ACHN (cell line): ENCODE measurements around the gene METTL23.
"Not testable (repeated sequence)": the region's sequence is repeated elsewhere in the genome, so short reads cannot be mapped to it uniquely, and the experiment has no call there.

Experiments
- DNase-seq: peaks from one replicate; pipeline ENCODE4 v3.0.0-alpha.2; 2015
- in situ Hi-C: cut with HindIII; loops from 2 replicates; pipeline ENCODE4 v1.10.0; 2017; ENCODE audit warnings: low sequenced_read_pairs, low pct_ligation_motif_present, low pct_unique_long_range_greater_than_20kb

The METTL23 gene

GRCh38 chr17:76691379-76692191, 35.1 kb upstream of the METTL23 start:
- in situ Hi-C loops: no loop called here
- DNase-seq: no peak

GRCh38 chr17:76695059-76695831, 31.4 kb upstream of the METTL23 start:
- in situ Hi-C loops: no loop called here
- no peak for DNase-seq

- DNase-seq: no peak
- in situ Hi-C loops: no loop called here
Measured at GRCh38 chr17:76696763-76697701, 29.6 kb upstream of the METTL23 start.

GRCh38 chr17:76697702-76698465, 28.8 kb upstream of the METTL23 start:
- in situ Hi-C loops: no loop called here
- DNase-seq: peak; percentile 77

GRCh38 chr17:76698466-76698977, 28.1 kb upstream of the METTL23 start:
- DNase-seq, in situ Hi-C loops: not testable (repeated sequence)

GRCh38 chr17:76700270-76700616, 26.4 kb upstream of the METTL23 start:
- in situ Hi-C loops: no loop called here
- no peak for DNase-seq

- peak; percentile 82 for DNase-seq
- in situ Hi-C loops: no loop called here
Measured at GRCh38 chr17:76700617-76701470, 25.8 kb upstream of the METTL23 start.

GRCh38 chr17:76701471-76701967, 25.1 kb upstream of the METTL23 start:
- DNase-seq: no peak
- in situ Hi-C loops: no loop called here

- no peak for DNase-seq
- in situ Hi-C loops: no loop called here
Measured at GRCh38 chr17:76702076-76702475, 24.6 kb upstream of the METTL23 start.

- in situ Hi-C loops: no loop called here
- no peak for DNase-seq
Measured at GRCh38 chr17:76702941-76703637, 23.6 kb upstream of the METTL23 start.

- in situ Hi-C loops: no loop called here
- no peak for DNase-seq
Measured at GRCh38 chr17:76704805-76705204, 21.8 kb upstream of the METTL23 start.

- no peak for DNase-seq
- in situ Hi-C loops: no loop called here
Measured at GRCh38 chr17:76706817-76707216, 19.8 kb upstream of the METTL23 start.

GRCh38 chr17:76707985-76708807, 18.4 kb upstream of the METTL23 start:
- peak; percentile 57 for DNase-seq
- in situ Hi-C loops: no loop called here

- in situ Hi-C loops: no loop called here
- DNase-seq: peak; percentile 99
Measured at GRCh38 chr17:76709077-76709950, 17.3 kb upstream of the METTL23 start.
